ENCODE data around the gene IL17RB.

IL17RB gene

GRCh38 chr3:53811143-53811927, 35.0 kb upstream of the IL17RB start:
- DNase-seq (ENCODE audit: low read depth, low spot score), result no peak

DNA sequence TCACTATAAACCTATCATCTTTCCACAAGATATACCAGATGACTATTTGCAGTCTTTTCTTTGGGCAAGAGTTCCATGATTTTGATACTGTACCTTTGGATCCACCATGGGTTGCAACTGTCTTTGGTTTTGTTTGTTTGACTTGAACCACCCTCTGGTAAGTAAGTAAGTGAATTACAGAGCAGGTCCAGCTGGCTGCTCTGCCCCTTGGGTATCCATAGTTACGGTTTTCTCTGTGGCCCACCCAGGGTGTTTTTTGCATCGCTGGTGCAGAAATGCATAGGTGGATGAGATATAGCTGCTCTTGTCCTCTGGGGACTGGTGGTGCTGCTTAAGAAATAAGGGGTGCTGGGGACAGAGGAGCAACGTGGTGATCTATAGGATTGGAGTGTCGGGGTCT, 33.9 kb upstream of the IL17RB start:
- DNase-seq (ENCODE audit: low read depth, low spot score), result no peak

DNA sequence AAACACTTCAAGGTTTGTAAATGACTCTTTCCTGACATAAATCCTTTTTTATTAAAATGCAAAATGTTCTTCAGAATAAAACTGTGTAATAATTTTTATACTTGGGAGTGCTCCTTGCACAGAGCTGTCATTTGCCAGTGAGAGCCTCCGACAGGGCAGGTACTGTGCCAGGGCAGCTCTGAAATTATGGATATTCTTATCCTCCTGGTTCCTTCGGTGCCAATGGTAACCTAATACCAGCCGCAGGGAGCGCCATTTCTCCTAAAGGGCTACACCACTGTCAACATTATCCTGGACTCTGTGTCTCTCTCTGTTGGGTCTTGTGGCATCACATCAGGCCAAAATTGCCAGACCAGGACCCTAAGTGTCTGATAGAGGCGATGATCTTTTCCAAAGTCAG, 33.1 kb upstream of the IL17RB start:
- DNase-seq (ENCODE audit: low read depth, low spot score), result no peak

- DNase-seq (ENCODE audit: low read depth, low spot score), result no peak
Measured at GRCh38 chr3:53813876-53814275, 32.5 kb upstream of the IL17RB start.

- DNase-seq (ENCODE audit: low read depth, low spot score), result no peak
Measured at GRCh38 chr3:53815067-53815466, 31.3 kb upstream of the IL17RB start.

DNA sequence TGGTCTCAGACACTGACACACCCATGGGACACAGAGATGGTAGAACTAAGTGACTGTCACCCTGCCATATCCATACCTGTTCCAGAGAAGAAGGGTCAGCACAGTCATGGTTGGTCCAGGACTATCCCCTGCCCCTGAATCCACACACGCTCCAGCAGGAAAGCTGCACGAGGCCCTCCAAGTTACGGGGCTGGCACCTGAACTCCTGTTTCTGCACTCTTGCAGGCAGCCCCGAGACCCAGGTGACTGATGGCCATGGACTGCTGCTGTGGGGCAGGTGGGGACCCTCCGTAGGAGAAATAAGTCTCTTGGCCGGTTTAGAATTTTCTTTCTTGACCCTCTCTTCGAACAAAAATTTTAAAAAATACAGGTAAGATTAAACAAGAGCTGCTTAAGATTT, 30.7 kb upstream of the IL17RB start:
- no peak for DNase-seq (ENCODE audit: low read depth, low spot score)

GRCh38 chr3:53816425-53816824, 29.9 kb upstream of the IL17RB start:
- DNase-seq (ENCODE audit: low read depth, low spot score), result no peak

DNA sequence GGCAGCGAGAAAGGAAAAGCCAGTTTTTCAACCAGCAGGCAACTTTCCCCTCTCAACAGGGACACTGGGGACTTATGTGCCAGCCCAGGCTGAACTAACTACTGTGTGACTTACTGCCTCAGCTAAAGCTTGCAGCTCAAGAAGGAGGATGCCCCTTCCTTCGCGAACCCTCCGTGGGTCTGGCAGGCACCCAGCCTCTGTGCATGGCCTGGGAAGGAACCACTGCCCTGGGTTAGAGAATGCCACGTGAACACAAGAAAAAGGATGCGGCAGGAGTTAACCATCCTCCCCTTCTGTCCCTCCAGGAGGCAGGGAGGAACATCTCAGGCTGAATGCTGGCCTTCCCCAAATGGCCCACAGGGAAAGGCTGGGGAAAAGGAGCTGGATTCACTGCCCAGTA, 29.2 kb upstream of the IL17RB start:
- no peak for DNase-seq (ENCODE audit: low read depth, low spot score)

DNA sequence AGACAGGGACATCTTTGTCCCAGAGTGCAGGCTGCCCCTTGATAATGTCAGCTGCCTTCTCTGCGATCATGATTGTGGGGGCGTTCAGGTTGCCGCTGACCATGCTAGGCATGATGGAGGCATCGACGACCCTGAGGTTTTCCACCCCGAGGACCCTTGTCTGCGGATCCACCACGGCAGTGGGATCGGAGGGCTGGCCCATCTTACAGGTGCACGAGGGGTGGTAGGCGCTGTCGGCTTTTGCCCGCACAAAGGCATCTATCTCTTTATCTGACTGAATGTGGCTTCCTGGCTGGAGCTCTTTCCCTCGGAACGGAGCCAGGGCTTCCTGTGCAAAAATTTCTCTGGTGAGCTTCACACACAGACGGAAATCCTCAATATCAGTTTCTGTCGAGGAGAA, 28.6 kb upstream of the IL17RB start:
- no peak for DNase-seq (ENCODE audit: low read depth, low spot score)

DNA sequence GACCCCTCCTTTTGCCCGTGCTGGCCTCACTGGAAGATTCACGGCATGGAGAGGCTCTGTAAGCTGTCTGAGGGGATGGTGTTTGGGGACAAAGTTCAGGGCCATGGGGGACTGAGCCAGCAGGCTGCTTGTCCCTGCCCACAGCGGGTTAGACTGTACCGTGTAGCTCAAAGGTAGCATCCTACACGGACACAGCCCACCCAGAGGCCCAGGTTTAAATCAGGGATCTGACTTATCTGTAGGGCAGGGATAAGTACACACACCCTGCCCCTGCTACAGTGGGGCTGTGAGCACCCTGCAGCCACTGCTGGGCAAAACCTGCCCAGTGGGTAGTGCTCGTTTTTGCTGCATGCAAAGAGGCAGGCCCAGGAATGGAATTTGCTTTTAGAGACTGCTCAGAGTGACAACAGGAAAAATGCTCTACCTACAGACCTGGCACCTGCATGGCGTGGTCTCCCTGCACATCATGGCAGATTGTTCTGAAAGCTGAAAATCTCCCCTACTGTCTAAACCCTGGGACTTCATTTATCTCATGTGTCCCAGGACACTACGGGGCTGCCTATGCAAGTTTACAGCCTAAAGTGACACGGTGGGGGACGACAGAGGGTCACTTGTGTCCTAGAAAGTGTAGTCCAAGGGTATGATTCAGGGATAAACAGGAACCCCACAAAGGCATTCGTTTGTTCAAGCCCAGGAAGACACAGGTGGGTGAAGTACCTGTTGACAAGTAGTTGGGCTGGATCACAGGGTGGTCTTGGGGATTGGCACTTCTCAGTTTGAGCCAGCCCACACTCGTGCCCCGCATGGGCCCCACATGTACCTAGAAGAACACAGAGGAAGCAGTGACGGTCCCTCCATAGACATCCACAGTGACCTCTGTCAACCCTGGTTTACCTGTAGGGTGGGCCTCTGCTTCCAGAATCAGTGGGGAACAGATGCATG, 27.9 kb upstream of the IL17RB start:
- DNase-seq (ENCODE audit: low read depth, low spot score), result no peak

DNA sequence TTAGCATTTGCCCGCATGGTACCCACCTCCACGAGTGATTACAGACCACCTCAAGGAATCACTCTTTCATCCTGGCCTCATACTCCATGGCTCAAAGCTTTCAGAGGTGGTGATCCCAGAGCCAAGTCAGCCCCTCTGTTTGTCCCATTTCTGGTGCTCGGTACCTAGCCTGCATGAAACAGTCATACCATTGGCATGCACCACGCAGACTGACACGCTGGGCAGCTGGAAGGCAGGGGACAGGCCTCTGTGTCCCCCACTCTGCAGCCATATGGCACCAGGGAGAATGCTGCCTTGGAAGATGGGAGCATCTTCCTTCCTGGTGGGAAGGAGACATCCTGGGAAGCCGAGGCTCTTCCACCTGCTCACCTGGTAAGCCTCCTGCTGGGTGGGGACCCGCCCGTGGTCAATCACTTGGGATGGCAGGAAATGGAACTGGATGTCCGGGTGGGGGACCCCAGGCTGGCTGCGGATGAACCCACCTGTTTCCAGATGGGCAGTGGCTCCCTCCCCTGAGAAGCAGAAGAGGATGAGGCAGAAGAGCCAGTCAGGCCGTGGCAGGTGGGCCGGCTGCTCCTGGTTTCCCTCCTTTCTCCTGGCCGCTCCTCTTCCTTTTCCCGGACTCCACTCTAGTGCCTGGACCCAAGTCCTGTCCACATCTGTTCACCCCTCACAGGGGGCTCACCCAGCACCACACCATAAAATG, 27.1 kb upstream of the IL17RB start:
- DNase-seq (ENCODE audit: low read depth, low spot score), result no peak

DNA sequence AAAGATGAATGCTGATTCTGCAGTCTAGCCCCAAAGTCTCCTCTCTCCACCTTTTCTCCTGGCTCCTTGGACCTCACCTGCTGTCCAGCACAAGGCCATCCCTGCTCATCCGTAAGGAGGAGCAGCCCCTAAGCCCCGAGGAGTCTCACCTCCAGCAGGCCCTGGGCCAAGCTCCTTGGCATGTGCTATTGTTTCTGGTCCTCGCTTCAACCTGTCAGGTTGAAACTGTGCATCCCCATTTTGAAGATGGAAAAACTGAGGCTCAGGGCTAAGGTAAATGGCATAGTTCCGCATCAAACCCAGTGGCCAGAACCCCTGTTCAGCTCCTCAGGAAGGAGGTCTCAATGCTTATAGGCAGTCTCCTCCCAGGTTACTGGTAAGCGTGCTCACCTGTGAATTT, 26.3 kb upstream of the IL17RB start:
- no peak for DNase-seq (ENCODE audit: low read depth, low spot score)

- DNase-seq (ENCODE audit: low read depth, low spot score), result no peak
Measured at GRCh38 chr3:53820756-53821580, 25.4 kb upstream of the IL17RB start.

GRCh38 chr3:53821631-53822121, 24.7 kb upstream of the IL17RB start:
- no peak for DNase-seq (ENCODE audit: low read depth, low spot score)

- DNase-seq (ENCODE audit: low read depth, low spot score), result no peak
Measured at GRCh38 chr3:53822331-53822741, 24.0 kb upstream of the IL17RB start.

DNA sequence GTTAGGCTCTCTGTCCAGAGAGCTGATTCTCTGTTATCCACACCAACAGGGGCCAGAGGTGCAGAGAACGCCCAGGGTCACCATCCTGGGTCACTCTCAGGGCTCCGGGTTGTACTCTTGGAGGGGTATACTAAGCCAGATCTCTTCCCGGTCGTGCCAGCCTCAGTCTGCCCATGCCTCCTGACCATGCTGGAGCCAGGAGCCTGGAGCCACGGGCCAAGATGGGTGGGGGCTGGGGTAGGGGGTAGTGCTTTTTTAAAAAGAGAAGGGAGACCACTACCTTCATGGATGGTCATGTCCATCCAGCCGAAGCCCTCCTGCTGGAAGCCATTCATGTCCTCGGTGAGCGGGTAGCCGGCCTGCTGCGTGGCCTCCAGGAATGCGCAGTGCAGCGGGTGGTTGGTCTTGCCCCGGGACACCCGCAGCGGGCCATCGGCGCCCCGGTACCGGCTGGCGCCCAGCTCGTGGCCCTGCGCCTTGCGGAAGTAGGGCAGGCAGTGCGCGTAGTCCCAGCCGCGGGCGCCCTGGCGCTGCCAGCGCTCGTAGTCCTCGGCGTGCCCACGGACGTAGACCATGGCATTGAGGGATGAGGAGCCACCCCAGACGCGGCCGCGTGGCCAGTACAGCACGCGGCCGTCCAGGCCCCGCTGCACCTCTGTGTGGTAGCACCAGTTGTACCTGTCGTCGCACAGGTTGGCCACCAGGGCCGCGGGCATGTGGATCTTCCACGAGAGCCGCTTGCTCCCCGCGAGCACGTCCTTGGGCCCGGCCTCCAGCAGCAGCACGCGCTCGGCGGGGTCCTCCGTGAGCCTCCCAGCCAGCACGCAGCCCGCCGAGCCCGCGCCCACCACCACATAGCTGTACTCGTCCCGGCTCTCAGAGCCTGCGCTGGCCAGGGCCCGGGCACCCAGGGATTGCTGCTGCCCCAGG, 23.1 kb upstream of the IL17RB start:
- DNase-seq (ENCODE audit: low read depth, low spot score), result no peak

GRCh38 chr3:53823956-53824657, 22.3 kb upstream of the IL17RB start:
- no peak for DNase-seq (ENCODE audit: low read depth, low spot score)

GRCh38 chr3:53824795-53825194, 21.6 kb upstream of the IL17RB start:
- no peak for DNase-seq (ENCODE audit: low read depth, low spot score)

- no peak for DNase-seq (ENCODE audit: low read depth, low spot score)
Measured at GRCh38 chr3:53826048-53826447, 20.3 kb upstream of the IL17RB start.

Measured in brain pericyte (primary cell).